ENCODE results near the gene OR7C1.
"Not testable (repeated sequence)": the region's sequence is repeated elsewhere in the genome, so short reads cannot be mapped to it uniquely, and the experiment has no call there.

GRCh38 chr19:14780622-14781225 lies 54.3 kb downstream of the OR7C1 start:
- TF ChIP-seq, protein P1, sequence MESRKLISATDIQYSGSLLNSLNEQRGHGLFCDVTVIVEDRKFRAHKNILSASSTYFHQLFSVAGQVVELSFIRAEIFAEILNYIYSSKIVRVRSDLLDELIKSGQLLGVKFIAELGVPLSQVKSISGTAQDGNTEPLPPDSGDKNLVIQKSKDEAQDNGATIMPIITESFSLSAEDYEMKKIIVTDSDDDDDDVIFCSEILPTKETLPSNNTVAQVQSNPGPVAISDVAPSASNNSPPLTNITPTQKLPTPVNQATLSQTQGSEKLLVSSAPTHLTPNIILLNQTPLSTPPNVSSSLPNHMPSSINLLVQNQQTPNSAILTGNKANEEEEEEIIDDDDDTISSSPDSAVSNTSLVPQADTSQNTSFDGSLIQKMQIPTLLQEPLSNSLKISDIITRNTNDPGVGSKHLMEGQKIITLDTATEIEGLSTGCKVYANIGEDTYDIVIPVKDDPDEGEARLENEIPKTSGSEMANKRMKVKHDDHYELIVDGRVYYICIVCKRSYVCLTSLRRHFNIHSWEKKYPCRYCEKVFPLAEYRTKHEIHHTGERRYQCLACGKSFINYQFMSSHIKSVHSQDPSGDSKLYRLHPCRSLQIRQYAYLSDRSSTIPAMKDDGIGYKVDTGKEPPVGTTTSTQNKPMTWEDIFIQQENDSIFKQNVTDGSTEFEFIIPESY (CRISPR knock-in tag; IDR thresholded peaks at IDR 0.05): not testable (repeated sequence)
- TF ChIP-seq, protein P2, sequence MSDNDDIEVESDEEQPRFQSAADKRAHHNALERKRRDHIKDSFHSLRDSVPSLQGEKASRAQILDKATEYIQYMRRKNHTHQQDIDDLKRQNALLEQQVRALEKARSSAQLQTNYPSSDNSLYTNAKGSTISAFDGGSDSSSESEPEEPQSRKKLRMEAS (IDR thresholded peaks at IDR 0.05): not testable (repeated sequence)
- not testable (repeated sequence) for TF ChIP-seq POLR2A (IDR thresholded peaks at IDR 0.05; ENCODE audit: insufficient read depth in 1 of 2, low read depth in 2 of 2, low read length in 2 of 2); HNRNPK (IDR thresholded peaks at IDR 0.05; ENCODE audit: low read depth, low read length, poor library complexity, severe bottlenecking); NR1H2 (CRISPR knock-in tag; IDR thresholded peaks at IDR 0.05; ENCODE audit: borderline replicate concordance, low read depth); RAD21 (CRISPR knock-in tag; IDR thresholded peaks at IDR 0.05); SMC3 (IDR thresholded peaks at IDR 0.05; ENCODE audit: low read length); ZNF101 (CRISPR knock-in tag; IDR thresholded peaks at IDR 0.05; ENCODE audit: borderline replicate concordance, low read depth); ZNF530 (CRISPR knock-in tag; IDR thresholded peaks at IDR 0.05; ENCODE audit: low read depth)
- TF ChIP-seq, protein P3, sequence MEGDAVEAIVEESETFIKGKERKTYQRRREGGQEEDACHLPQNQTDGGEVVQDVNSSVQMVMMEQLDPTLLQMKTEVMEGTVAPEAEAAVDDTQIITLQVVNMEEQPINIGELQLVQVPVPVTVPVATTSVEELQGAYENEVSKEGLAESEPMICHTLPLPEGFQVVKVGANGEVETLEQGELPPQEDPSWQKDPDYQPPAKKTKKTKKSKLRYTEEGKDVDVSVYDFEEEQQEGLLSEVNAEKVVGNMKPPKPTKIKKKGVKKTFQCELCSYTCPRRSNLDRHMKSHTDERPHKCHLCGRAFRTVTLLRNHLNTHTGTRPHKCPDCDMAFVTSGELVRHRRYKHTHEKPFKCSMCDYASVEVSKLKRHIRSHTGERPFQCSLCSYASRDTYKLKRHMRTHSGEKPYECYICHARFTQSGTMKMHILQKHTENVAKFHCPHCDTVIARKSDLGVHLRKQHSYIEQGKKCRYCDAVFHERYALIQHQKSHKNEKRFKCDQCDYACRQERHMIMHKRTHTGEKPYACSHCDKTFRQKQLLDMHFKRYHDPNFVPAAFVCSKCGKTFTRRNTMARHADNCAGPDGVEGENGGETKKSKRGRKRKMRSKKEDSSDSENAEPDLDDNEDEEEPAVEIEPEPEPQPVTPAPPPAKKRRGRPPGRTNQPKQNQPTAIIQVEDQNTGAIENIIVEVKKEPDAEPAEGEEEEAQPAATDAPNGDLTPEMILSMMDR (CRISPR knock-in tag; IDR thresholded peaks at IDR 0.05): not testable (repeated sequence)
- TF ChIP-seq, protein P4, sequence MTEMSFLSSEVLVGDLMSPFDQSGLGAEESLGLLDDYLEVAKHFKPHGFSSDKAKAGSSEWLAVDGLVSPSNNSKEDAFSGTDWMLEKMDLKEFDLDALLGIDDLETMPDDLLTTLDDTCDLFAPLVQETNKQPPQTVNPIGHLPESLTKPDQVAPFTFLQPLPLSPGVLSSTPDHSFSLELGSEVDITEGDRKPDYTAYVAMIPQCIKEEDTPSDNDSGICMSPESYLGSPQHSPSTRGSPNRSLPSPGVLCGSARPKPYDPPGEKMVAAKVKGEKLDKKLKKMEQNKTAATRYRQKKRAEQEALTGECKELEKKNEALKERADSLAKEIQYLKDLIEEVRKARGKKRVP (CRISPR knock-in tag; IDR thresholded peaks at IDR 0.05): not testable (repeated sequence)
- TF ChIP-seq, protein P5, sequence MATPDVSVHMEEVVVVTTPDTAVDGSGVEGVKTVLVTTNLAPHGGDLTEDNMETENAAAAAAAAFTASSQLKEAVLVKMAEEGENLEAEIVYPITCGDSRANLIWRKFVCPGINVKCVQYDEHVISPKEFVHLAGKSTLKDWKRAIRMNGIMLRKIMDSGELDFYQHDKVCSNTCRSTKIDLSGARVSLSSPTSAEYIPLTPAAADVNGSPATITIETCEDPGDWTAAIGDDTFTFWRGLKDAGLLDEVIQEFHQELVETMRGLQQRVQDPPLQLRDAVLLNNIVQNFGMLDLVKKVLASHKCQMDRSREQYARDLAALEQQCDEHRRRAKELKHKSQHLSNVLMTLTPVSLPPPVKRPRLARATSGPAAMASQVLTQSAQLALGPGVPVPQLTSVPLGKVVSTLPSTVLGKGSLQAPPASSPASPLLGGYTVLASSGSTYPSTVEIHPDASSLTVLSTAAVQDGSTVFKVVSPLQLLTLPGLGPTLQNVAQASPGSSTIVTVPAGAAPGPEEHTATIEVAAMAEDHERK (CRISPR knock-in tag; IDR thresholded peaks at IDR 0.05; ENCODE audit: low read depth): not testable (repeated sequence)
- TF ChIP-seq, protein P6, sequence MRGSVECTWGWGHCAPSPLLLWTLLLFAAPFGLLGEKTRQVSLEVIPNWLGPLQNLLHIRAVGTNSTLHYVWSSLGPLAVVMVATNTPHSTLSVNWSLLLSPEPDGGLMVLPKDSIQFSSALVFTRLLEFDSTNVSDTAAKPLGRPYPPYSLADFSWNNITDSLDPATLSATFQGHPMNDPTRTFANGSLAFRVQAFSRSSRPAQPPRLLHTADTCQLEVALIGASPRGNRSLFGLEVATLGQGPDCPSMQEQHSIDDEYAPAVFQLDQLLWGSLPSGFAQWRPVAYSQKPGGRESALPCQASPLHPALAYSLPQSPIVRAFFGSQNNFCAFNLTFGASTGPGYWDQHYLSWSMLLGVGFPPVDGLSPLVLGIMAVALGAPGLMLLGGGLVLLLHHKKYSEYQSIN (CRISPR knock-in tag; IDR thresholded peaks at IDR 0.05; ENCODE audit: borderline replicate concordance): not testable (repeated sequence)
- TF ChIP-seq, protein P7, sequence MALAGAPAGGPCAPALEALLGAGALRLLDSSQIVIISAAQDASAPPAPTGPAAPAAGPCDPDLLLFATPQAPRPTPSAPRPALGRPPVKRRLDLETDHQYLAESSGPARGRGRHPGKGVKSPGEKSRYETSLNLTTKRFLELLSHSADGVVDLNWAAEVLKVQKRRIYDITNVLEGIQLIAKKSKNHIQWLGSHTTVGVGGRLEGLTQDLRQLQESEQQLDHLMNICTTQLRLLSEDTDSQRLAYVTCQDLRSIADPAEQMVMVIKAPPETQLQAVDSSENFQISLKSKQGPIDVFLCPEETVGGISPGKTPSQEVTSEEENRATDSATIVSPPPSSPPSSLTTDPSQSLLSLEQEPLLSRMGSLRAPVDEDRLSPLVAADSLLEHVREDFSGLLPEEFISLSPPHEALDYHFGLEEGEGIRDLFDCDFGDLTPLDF (CRISPR knock-in tag; IDR thresholded peaks at IDR 0.05): not testable (repeated sequence)
